Thyroid gland (tissue), 4 donors: Measurements from ENCODE around the gene ZNF528. TPM values are rescaled to one million over a fixed set of nuclear protein-coding genes. Genes with fewer than 3 reads are reported as not detected.

Experiments
- DNase-seq, 2 donors: peaks; one replicate each; pipeline ENCODE4 v3.0.0-alpha.2; 2019
- H3K27ac ChIP-seq, 3 donors: fragments of 200-600 bp; sonication (generic); 1 replicate in 2 of 3; 2 replicates in 1 of 3; pipeline ENCODE4 v1.5.1; 2016 to 2019; ENCODE audit warnings: mild to moderate bottlenecking in 1 of 3, moderate library complexity in 1 of 3
- H3K27me3 ChIP-seq: fragments of 200-600 bp; sonication (generic); one replicate; pipeline ENCODE4 v1.5.1; 2019
- H3K36me3 ChIP-seq, 2 donors: fragments of 200-600 bp; sonication (generic); one replicate each; pipeline ENCODE4 v1.5.1; 2016 to 2019
- H3K4me1 ChIP-seq, 2 donors: fragments of 200-600 bp; sonication (generic); one replicate each; pipeline ENCODE4 v1.5.1; 2017 to 2019
- H3K4me3 ChIP-seq, 3 donors: fragments of 200-600 bp; sonication (generic); replicated peaks in 1 of 3; 1 replicate in 2 of 3; 2 replicates in 1 of 3; pipeline ENCODE4 v1.5.1; 2016; ENCODE audit warnings: mild to moderate bottlenecking in 1 of 3
- H3K9me3 ChIP-seq: fragments of 200-600 bp; sonication (generic); one replicate; pipeline ENCODE4 v1.5.1; 2017
- CTCF ChIP-seq, 6 experiments: fragments of 200-600 bp in 3 of 6; fragments of 450-650 bp in 3 of 6; sonication (generic) in 3 of 6; IDR thresholded peaks; one replicate each; pipeline ENCODE4 v1.5.1; 2016 to 2019; ENCODE audit warnings: antibody characterized with exemption in 6 of 6, mild to moderate bottlenecking in 2 of 6, inconsistent platforms in 1 of 6, moderate library complexity in 1 of 6
- POLR2A ChIP-seq, 2 donors: fragments of 450-650 bp; IDR thresholded peaks; one replicate each; pipeline ENCODE4 v1.6.1; 2017; ENCODE audit warnings: antibody characterized with exemption in 2 of 2, mild to moderate bottlenecking in 2 of 2, moderate library complexity in 1 of 2
- WGBS, 2 donors: methylation state at CpG; one replicate each; pipeline ENCODE4 v1.1.5; 2017; 5-methylcytosine and 5-hydroxymethylcytosine counted together
- intact Hi-C: fragments of 100-400 bp; cut with DNase I; formaldehyde crosslinking; loops from one replicate; pipeline ENCODE4 v1.15.1; 2023
- total RNA-seq, 4 donors: library from RNA; depleted of rRNA; stranded (reverse); fragments of >200 nt; gene quantifications; one replicate each; pipeline ENCODE4 v1.2.3, GENCODE V29; 2016

ZNF528 gene
- 10 to 100 TPM; 25.3 to 63.3 (median 43.3) TPM for total RNA-seq

GRCh38 chr19:52397310-52398080, at the start of gene ZNF528:
Gene ZNF528, plus strand, starts transcription at chr19:52397849. Its CDS starts 4,165 bp downstream, at chr19:52402014.
- 0 to 1% methylated on average over 35 to 36 of the region's 36 CpGs for WGBS, 2 donors
- H3K27me3 ChIP-seq, result no peaks in the 10 kb centered on the region
- H3K4me3 ChIP-seq, result peak within 1 kb of the TSS; percentile 53 to 85 (median 85)
- peaks cover 11 to 19% of the 10 kb centered on the region in 2 donors for H3K36me3 ChIP-seq
- H3K27ac ChIP-seq, result peak within 1 kb of the TSS; percentile 37 to 59 (median 45)
- intact Hi-C loops, result no loop called here
- DNase-seq, result peak; percentile 98 to 99
- TF ChIP-seq CTCF (IDR thresholded peaks at IDR 0.05) (no peak), POLR2A (IDR thresholded peaks at IDR 0.05) (peak in 1 of 2 donors; percentile 60)
- H3K4me1 ChIP-seq, result peaks cover 6 to 15% of the 10 kb centered on the region in 2 donors
- H3K9me3 ChIP-seq, result no peaks in the 10 kb centered on the region

GRCh38 chr19:52351512-52351911, 46.1 kb upstream of the ZNF528 start:
- Histone ChIP-seq H3K27me3 (no peaks in the 10 kb centered on the region), H3K36me3 (peaks cover 0 to 21% of the 10 kb centered on the region in 2 donors), H3K4me1 (no peaks in the 10 kb centered on the region), H3K4me3 (no peak overlapping the region), H3K27ac (no peak overlapping the region), H3K9me3 (no peaks in the 10 kb centered on the region)
- 75 to 83% methylated on average over 1 to 9 of the region's 9 CpGs for WGBS, 2 donors
- peak in 1 of 2 donors; percentile 4 for DNase-seq
- TF ChIP-seq POLR2A (IDR thresholded peaks at IDR 0.05) (no peak), CTCF (IDR thresholded peaks at IDR 0.05) (peak in 1 of 6 experiments; percentile 4)
- intact Hi-C loops, result no loop called here

GRCh38 chr19:52366414-52366824, 31.2 kb upstream of the ZNF528 start:
- peaks cover 5 to 10% of the 10 kb centered on the region in 2 donors for H3K36me3 ChIP-seq
- H3K9me3 ChIP-seq, result no peaks in the 10 kb centered on the region
- 96 to 98% methylated on average over 8 of the region's 8 CpGs for WGBS, 2 donors
- H3K4me1 ChIP-seq, result peaks cover 6 to 12% of the 10 kb centered on the region in 2 donors
- H3K4me3 ChIP-seq, result no peak overlapping the region
- TF ChIP-seq CTCF (IDR thresholded peaks at IDR 0.05) (no peak), POLR2A (IDR thresholded peaks at IDR 0.05) (no peak)
- no peaks in the 10 kb centered on the region for H3K27me3 ChIP-seq
- intact Hi-C loops, result no loop called here
- no peak overlapping the region for H3K27ac ChIP-seq
- no peak for DNase-seq

- peak; percentile 95 to 97 for DNase-seq
- intact Hi-C loops, result no loop called here
- WGBS, 2 donors, result 1% methylated on average over 36 to 52 of the region's 52 CpGs
- peak in 1 of 6 experiments; percentile 24 for TF ChIP-seq CTCF (IDR thresholded peaks at IDR 0.05)
- peak in 1 of 2 donors; percentile 66 for TF ChIP-seq POLR2A (IDR thresholded peaks at IDR 0.05)
- Histone ChIP-seq H3K9me3 (no peaks in the 10 kb centered on the region), H3K27me3 (no peaks in the 10 kb centered on the region), H3K36me3 (peaks cover 20 to 27% of the 10 kb centered on the region in 2 donors), H3K4me3 (peak within 1 kb of the TSS; percentile 67 to 89 (median 83)), H3K4me1 (peaks cover 6 to 12% of the 10 kb centered on the region in 2 donors), H3K27ac (peak within 1 kb of the TSS; percentile 81 to 94 (median 88))
Observed at GRCh38 chr19:52369559-52370340, 27.9 kb upstream of the ZNF528 start, which contains the start of gene ZNF880. Gene ZNF880, plus strand, starts transcription at chr19:52369923. Its CDS starts 43 bp downstream, at chr19:52369966.
